ENCODE measurements around the gene OR5M3.

Gene OR5M3

GRCh38 chr11:56491270-56491669 lies 18.1 kb upstream of the OR5M3 start, which contains the start of gene OR5M8:
TSS of gene OR5M8 (minus strand) at chr11:56491370. CDS start at chr11:56491370, 0 bp downstream.
- no peak for TF ChIP-seq CTCF (IDR thresholded peaks at IDR 0.05; ENCODE audit: low read depth, low read length)

DNA sequence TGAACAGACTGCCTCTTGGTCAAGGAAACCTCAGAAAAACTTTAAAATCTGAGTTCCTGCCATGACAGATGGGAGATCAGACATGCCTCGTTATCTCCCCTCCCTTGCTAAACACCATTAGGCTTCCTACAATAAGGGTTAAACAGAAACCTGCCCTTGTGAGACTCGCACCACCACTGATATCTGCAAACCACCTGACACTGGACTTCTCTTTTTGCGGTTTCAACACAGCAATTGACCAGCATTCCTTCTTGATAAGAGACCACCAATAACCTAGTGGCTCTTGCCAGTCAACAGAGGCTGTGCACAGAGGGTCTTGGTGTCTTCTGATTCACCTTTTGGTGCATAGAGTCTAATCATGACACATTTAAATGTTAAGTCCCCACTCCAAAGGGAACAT lies 13.6 kb upstream of the OR5M3 start:
- Histone ChIP-seq H3K27ac (no peak overlapping the region), H3K9me3 (ENCODE audit: severe bottlenecking) (no peaks in the 10 kb centered on the region), H3K27me3 (ENCODE audit: insufficient read depth, low read depth, severe bottlenecking) (peaks cover 11% of the 10 kb centered on the region), H3K36me3 (no peaks in the 10 kb centered on the region), H3K4me3 (ENCODE audit: low read depth, low read length) (no peak overlapping the region)
- DNase-seq: no peak
- no peak for TF ChIP-seq CTCF (IDR thresholded peaks at IDR 0.05; ENCODE audit: low read depth, low read length)

More at GRCh38 chr11:56491270-56491669, 18.1 kb upstream of the OR5M3 start, which contains the start of gene OR5M8:
- Histone ChIP-seq H3K9me3 (ENCODE audit: severe bottlenecking) (no peaks in the 10 kb centered on the region), H3K27ac (no peak within 1 kb of the TSS), H3K36me3 (no peaks in the 10 kb centered on the region), H3K4me3 (ENCODE audit: low read depth, low read length) (no peak within 1 kb of the TSS), H3K27me3 (ENCODE audit: insufficient read depth, low read depth, severe bottlenecking) (peaks cover 19% of the 10 kb centered on the region)
- DNase-seq: no peak

GRCh38 chr11:56474729-56475235 lies 1.6 kb upstream of the OR5M3 start:
- no peak overlapping the region for H3K4me3 ChIP-seq (ENCODE audit: low read depth, low read length)
- TF ChIP-seq CTCF (IDR thresholded peaks at IDR 0.05; ENCODE audit: low read depth, low read length): no peak

DNA sequence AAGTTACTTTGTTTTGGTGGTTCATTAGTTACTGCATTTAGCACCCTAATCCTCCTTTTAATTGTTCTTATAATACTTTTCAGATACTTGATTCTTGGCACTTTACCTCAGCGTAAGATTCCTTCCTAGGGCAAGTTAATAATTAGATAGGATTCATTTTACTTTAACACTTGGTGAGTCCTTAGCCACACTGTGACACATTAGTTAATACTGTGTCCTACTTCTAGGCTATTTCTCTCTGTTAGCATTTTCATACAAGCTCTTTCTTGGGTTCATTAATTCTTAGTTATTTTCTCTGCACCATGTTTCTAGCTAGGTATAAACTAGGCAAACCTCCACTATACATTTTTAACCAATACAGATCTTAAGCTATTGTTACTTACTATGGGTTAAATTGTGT lies 16.1 kb downstream of the OR5M3 start:
- Histone ChIP-seq H3K4me3 (ENCODE audit: low read depth, low read length) (no peak overlapping the region), H3K9me3 (ENCODE audit: severe bottlenecking) (no peaks in the 10 kb centered on the region), H3K27ac (no peak overlapping the region), H3K36me3 (no peaks in the 10 kb centered on the region), H3K27me3 (ENCODE audit: insufficient read depth, low read depth, severe bottlenecking) (peaks cover 8% of the 10 kb centered on the region)
- no peak for TF ChIP-seq CTCF (IDR thresholded peaks at IDR 0.05; ENCODE audit: low read depth, low read length)
- no peak for DNase-seq

More at GRCh38 chr11:56474729-56475235, 1.6 kb upstream of the OR5M3 start:
- Histone ChIP-seq H3K36me3 (no peaks in the 10 kb centered on the region), H3K27me3 (ENCODE audit: insufficient read depth, low read depth, severe bottlenecking) (peaks cover 15% of the 10 kb centered on the region), H3K9me3 (ENCODE audit: severe bottlenecking) (no peaks in the 10 kb centered on the region), H3K27ac (no peak overlapping the region)
- DNase-seq: no peak

DNA sequence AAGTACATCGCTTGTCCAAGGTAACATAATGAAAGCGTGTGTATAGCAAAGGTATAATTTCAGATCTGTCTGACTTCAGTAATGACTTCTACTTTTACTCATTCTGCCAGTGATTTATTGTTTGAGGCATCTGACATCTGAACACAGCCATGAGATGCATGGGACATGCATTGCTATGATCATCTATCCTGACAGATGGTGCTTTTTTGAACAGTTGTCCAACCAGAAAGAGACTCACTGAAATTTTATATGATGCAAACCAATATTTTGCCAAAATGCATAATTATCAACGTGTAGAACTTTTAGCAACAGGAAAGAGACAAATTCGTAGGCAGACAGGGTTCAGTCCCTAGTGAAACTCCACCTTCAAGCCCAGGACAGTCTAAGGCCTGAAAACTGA lies 19.6 kb downstream of the OR5M3 start:
- H3K36me3 ChIP-seq: no peaks in the 10 kb centered on the region
- DNase-seq: no peak
- no peaks in the 10 kb centered on the region for H3K9me3 ChIP-seq (ENCODE audit: severe bottlenecking)
- no peak for TF ChIP-seq CTCF (IDR thresholded peaks at IDR 0.05; ENCODE audit: low read depth, low read length)
- no peak overlapping the region for H3K4me3 ChIP-seq (ENCODE audit: low read depth, low read length)
- H3K27me3 ChIP-seq (ENCODE audit: insufficient read depth, low read depth, severe bottlenecking): peaks cover 12% of the 10 kb centered on the region
- H3K27ac ChIP-seq: no peak overlapping the region
